Skin epidermis (tissue), 12 donors: Measurements from ENCODE around the gene PTX4.
A peak's percentile ranks its signal among the peaks of the same experiment; 100 is the strongest.

ENCODE experiments used
- H3K27ac ChIP-seq, 21 experiments: fragments of 200-600 bp; sonication (generic) in 11 of 21; one replicate each; pipeline ENCODE4 v1.5.0; 2020; ENCODE audit warnings: mild to moderate bottlenecking in 3 of 21, inconsistent platforms in 2 of 21, moderate library complexity in 2 of 21
- H3K4me3 ChIP-seq, 7 experiments: fragments of 200-600 bp; sonication (generic) in 2 of 7; one replicate each; pipeline ENCODE4 v1.5.0; 2020; ENCODE audit warnings: inconsistent platforms in 2 of 7, mild to moderate bottlenecking in 2 of 7, moderate library complexity in 1 of 7

The PTX4 gene

GRCh38 chr16:1488619-1489018, at the start of gene PTX4:
Gene PTX4 (minus strand): TSS chr16:1488944. CDS start chr16:1488909, 35 bp downstream.
- H3K27ac ChIP-seq: no peak within 1 kb of the TSS
- no peak within 1 kb of the TSS for H3K4me3 ChIP-seq

- H3K27ac ChIP-seq: peak overlapping the region in 6 of 21 experiments; percentile 5 to 68 (median 32)
- H3K4me3 ChIP-seq: no peak overlapping the region
Observed at GRCh38 chr16:1537763-1538289, 49.1 kb upstream of the PTX4 start.

- H3K4me3 ChIP-seq: peak overlapping the region in 1 of 7 experiments; percentile 5
Observed at GRCh38 chr16:1537138-1537577, 48.4 kb upstream of the PTX4 start.

GRCh38 chr16:1536601-1537000, 47.9 kb upstream of the PTX4 start:
- Histone ChIP-seq H3K27ac (peak overlapping the region in 8 of 21 experiments; percentile 1 to 94 (median 63)), H3K4me3 (peak overlapping the region in 2 of 7 experiments; percentile 45 to 56)

More at GRCh38 chr16:1537138-1537577, 48.4 kb upstream of the PTX4 start:
- H3K27ac ChIP-seq: peak overlapping the region in 6 of 21 experiments; percentile 29 to 89 (median 54)

- Histone ChIP-seq H3K4me3 (peak overlapping the region; percentile 32 to 56 (median 47)), H3K27ac (peak overlapping the region in 20 of 21 experiments; percentile 1 to 96 (median 88))
Observed at GRCh38 chr16:1535391-1536291, 46.9 kb upstream of the PTX4 start.

GRCh38 chr16:1534021-1535020, 45.6 kb upstream of the PTX4 start:
- Histone ChIP-seq H3K27ac (peak overlapping the region; percentile 51 to 96 (median 88)), H3K4me3 (peak overlapping the region; percentile 32 to 56 (median 47))

- Histone ChIP-seq H3K4me3 (peak within 1 kb of the TSS; percentile 32 to 56 (median 47)), H3K27ac (peak within 1 kb of the TSS; percentile 51 to 96 (median 88))
Observed at GRCh38 chr16:1533443-1533951, 44.8 kb upstream of the PTX4 start, which contains the start of gene TMEM204. Gene TMEM204 (plus strand): TSS chr16:1533666. CDS start chr16:1534276, 610 bp downstream.

GRCh38 chr16:1532771-1533170, 44.0 kb upstream of the PTX4 start:
- H3K4me3 ChIP-seq: peak overlapping the region in 3 of 7 experiments; percentile 45 to 56 (median 55)
- peak overlapping the region in 20 of 21 experiments; percentile 71 to 96 (median 88) for H3K27ac ChIP-seq

GRCh38 chr16:1532081-1532760, 43.5 kb upstream of the PTX4 start:
- Histone ChIP-seq H3K4me3 (no peak overlapping the region), H3K27ac (peak overlapping the region; percentile 40 to 96 (median 88))

GRCh38 chr16:1531638-1531910, 42.8 kb upstream of the PTX4 start:
- Histone ChIP-seq H3K4me3 (no peak overlapping the region), H3K27ac (peak overlapping the region in 20 of 21 experiments; percentile 71 to 96 (median 88))

- H3K27ac ChIP-seq: peak overlapping the region in 20 of 21 experiments; percentile 71 to 96 (median 88)
Observed at GRCh38 chr16:1530883-1531637, 42.3 kb upstream of the PTX4 start.

GRCh38 chr16:1530349-1530882, 41.7 kb upstream of the PTX4 start:
- peak overlapping the region in 20 of 21 experiments; percentile 65 to 96 (median 86) for H3K27ac ChIP-seq

More at GRCh38 chr16:1530883-1531637, 42.3 kb upstream of the PTX4 start:
- H3K4me3 ChIP-seq: no peak overlapping the region

GRCh38 chr16:1528921-1529537, 40.3 kb upstream of the PTX4 start:
- Histone ChIP-seq H3K4me3 (no peak overlapping the region), H3K27ac (peak overlapping the region in 3 of 21 experiments; percentile 92 to 95 (median 94))

More at GRCh38 chr16:1530349-1530882, 41.7 kb upstream of the PTX4 start:
- no peak overlapping the region for H3K4me3 ChIP-seq

GRCh38 chr16:1527836-1528811, 39.4 kb upstream of the PTX4 start:
- H3K27ac ChIP-seq: peak overlapping the region in 4 of 21 experiments; percentile 17 to 79 (median 20)

GRCh38 chr16:1526608-1527555, 38.1 kb upstream of the PTX4 start:
- peak overlapping the region in 8 of 21 experiments; percentile 17 to 79 (median 50) for H3K27ac ChIP-seq
- H3K4me3 ChIP-seq: no peak overlapping the region

More at GRCh38 chr16:1527836-1528811, 39.4 kb upstream of the PTX4 start:
- H3K4me3 ChIP-seq: no peak overlapping the region
